AG09319 (cell line): Measurements from ENCODE around the gene SMOC1.

Experiments used
- DNase-seq: peaks from one replicate; pipeline ENCODE4 v3.0.0-alpha.2; 2010; ENCODE audit warnings: low read depth; ENCODE audit errors: extremely low read depth
- CTCF ChIP-seq: IDR thresholded peaks from 2 replicates; pipeline ENCODE4 v1.5.1; 2011; ENCODE audit warnings: low read depth, mild to moderate bottlenecking, inconsistent platforms, low read length, moderate library complexity

The SMOC1 gene

GRCh38 chr14:69863083-69863482 lies 16.1 kb upstream of the SMOC1 start:
- no peak for DNase-seq
- TF ChIP-seq CTCF, result no peak

GRCh38 chr14:69865701-69866365 lies 13.4 kb upstream of the SMOC1 start:
- TF ChIP-seq CTCF, result no peak
- DNase-seq, result no peak

- no peak for DNase-seq
- TF ChIP-seq CTCF, result no peak
Observed at GRCh38 chr14:69868363-69868963, 10.8 kb upstream of the SMOC1 start.

- no peak for TF ChIP-seq CTCF
- DNase-seq, result no peak
Observed at GRCh38 chr14:69870613-69871012, 8.6 kb upstream of the SMOC1 start.

- no peak for DNase-seq
- no peak for TF ChIP-seq CTCF
Observed at GRCh38 chr14:69873877-69874780, 5.1 kb upstream of the SMOC1 start.

- no peak for DNase-seq
- TF ChIP-seq CTCF, result no peak
Observed at GRCh38 chr14:69876221-69876847, 2.9 kb upstream of the SMOC1 start.
